AG10803 (cell line): Measurements from ENCODE around the gene LTBP1.

Experiments used
- DNase-seq: peaks from one replicate; pipeline ENCODE4 v3.0.0; 2010; ENCODE audit warnings: low read depth
- H3K4me3 ChIP-seq: 2 replicates; pipeline ENCODE4 v1.5.1; 2011; ENCODE audit warnings: mild to moderate bottlenecking, low read length, control low read depth
- TF ChIP-seq, protein P1 (sequence below): conservative IDR thresholded peaks from 2 replicates; pipeline ENCODE4 v1.5.1; 2011; ENCODE audit warnings: mild to moderate bottlenecking, low read length, control low read depth, inconsistent platforms

LTBP1 gene

DNA sequence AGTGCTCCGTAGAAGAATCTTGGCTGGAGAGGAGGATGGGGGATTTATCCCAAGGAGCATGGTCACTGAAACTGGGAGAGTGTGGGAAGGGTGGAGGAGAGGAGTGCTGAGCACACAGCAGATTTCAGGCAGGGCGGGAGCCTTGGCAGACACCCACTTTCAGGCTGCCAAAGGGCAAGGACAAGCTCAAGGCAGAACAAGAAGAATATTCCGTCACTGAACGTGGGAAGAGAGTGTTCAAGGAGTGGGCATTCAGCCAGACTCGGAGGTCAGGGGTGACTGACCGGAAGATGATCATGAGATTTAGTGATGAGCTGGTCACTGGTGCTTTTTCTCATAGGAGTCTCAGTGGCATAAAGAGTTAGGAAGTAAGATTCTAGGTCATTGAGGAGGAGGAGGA, 393.5 kb downstream of the LTBP1 start:
- no peak overlapping the region for H3K4me3 ChIP-seq
- TF ChIP-seq, protein P1, sequence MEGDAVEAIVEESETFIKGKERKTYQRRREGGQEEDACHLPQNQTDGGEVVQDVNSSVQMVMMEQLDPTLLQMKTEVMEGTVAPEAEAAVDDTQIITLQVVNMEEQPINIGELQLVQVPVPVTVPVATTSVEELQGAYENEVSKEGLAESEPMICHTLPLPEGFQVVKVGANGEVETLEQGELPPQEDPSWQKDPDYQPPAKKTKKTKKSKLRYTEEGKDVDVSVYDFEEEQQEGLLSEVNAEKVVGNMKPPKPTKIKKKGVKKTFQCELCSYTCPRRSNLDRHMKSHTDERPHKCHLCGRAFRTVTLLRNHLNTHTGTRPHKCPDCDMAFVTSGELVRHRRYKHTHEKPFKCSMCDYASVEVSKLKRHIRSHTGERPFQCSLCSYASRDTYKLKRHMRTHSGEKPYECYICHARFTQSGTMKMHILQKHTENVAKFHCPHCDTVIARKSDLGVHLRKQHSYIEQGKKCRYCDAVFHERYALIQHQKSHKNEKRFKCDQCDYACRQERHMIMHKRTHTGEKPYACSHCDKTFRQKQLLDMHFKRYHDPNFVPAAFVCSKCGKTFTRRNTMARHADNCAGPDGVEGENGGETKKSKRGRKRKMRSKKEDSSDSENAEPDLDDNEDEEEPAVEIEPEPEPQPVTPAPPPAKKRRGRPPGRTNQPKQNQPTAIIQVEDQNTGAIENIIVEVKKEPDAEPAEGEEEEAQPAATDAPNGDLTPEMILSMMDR, result no peak
- DNase-seq, result no peak

DNA sequence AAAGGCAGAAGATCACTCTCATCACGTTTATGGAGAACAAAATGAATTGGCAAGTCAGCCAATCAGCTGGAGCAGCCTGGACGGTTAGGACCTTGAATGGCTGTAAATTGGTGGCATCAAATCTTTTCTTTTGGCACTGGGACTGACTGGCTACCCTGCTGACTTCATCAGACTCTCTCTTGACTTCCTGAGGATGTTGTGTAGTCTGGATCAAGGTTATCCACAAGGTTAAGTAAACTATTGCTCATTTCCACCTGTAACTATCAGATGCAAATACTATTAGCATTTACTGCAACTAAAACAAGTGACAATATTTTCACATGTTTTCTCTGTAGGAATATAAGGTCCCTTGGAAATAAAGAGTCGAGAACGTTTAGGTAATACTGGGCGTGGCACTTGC, 395.4 kb downstream of the LTBP1 start:
- no peak overlapping the region for H3K4me3 ChIP-seq
- TF ChIP-seq, protein P1, result no peak
- no peak for DNase-seq

DNA sequence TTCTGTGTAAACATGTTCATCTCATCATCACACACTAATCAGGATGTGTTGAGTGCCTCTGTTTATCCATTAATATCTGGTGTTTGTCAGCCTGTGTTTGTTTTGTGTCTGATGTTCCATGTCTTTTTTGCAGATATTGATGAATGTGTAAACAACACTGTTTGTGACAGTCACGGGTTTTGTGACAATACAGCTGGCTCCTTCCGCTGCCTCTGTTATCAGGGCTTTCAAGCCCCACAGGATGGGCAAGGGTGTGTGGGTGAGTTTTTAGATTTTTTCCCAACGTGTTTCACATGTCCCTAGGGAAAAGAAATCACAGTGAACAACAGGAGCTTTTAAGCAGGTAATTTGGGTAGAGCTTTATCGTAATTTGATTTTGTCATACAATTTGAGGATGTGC, 396.0 kb downstream of the LTBP1 start:
- TF ChIP-seq, protein P1, result no peak
- H3K4me3 ChIP-seq, result no peak overlapping the region
- DNase-seq, result no peak

DNA sequence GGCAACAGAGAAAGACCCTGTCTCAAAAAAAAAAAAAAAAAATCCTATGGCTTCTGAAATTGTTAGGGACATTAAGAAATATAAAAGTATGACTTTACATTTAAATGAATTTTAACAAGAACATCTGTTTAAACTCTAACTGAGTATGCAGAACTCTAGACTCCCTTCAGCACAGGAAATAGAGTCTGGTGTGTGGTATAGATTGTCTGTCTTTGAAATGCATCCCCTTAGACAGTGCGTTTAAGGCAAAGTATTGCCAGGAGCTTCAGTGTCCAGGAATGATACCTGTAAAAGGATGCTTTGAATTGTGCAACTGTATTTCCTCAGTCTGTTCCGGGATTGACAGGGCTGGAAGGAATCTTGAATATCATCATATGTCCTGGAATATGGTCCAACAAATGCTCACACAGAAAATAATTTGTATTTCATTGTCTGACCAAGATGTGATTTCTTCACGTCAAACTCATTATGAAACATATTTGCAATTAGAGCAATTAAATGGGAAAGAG, 396.7 kb downstream of the LTBP1 start:
- no peak for DNase-seq
- TF ChIP-seq, protein P1, result no peak
- H3K4me3 ChIP-seq, result no peak overlapping the region

DNA sequence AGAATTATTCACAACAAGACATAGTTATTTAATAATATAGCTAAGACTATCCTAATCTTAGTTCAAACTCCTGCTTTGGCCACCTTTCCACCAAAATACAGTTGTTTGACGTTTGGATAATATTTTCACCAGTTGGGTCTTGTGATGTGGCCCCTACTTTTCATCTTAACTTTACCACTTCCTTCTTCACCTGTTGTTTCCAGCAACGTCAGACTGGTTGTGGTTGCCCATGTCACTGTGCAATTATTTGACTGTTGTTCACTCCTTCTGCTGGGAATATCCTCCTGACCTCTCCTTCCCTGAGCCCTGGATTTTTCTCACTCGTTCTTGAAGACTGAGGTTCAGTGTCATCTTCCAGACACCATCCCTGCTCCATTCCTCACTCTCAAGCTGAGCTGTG, 397.5 kb downstream of the LTBP1 start:
- TF ChIP-seq, protein P1, result no peak
- no peak for DNase-seq

DNA sequence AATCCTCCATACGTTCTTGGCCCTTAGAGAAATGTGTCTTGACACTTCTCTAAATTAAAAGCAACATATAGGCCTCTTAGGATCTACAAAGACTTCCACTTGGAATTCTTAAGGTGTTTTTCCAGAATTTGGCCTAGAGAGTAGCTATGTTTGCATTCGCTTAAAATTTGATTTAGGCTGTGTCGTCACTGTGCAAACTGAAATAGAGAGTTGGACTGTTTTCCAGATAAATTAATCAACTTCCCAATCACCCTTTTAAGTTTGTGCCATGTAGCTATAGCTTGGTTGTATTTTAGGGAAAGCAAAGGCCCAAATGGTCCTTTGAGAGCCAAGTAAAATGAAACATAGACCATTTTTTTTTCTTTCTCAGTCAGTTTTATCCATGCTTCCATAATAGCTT, 401.1 kb downstream of the LTBP1 start:
- no peak overlapping the region for H3K4me3 ChIP-seq
- DNase-seq, result no peak
- TF ChIP-seq, protein P1, result no peak

More for the DNA sequence above, 397.5 kb downstream of the LTBP1 start:
- no peak overlapping the region for H3K4me3 ChIP-seq

DNA sequence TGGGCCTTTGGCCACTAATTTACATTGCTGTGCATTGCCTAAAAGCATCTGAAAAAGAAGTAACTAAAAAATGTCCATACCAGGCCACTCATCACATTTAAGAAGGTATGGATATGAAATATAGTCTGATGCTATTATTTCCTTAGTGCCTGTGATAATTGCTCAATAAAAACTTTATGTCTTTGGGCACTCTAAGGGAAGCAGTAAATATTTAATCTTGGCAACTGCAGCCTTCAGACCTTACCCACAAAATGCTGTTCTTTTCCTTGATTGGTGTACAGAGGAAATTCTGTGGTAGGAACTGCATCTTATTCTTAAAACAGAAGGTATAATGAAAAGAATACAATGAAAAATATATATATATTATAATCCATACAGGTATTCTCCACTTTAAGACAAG, 403.9 kb downstream of the LTBP1 start:
- no peak overlapping the region for H3K4me3 ChIP-seq
- TF ChIP-seq, protein P1, result no peak
- DNase-seq, result no peak
